CD4-positive, alpha-beta T cell treated with Interleukin-17A for 1 hour (primary cell): ENCODE data around the gene CLSTN2.

Source experiments
- DNase-seq: peaks from one replicate; pipeline ENCODE4 v3.0.0-alpha.2; 2020

CLSTN2 gene

DNA sequence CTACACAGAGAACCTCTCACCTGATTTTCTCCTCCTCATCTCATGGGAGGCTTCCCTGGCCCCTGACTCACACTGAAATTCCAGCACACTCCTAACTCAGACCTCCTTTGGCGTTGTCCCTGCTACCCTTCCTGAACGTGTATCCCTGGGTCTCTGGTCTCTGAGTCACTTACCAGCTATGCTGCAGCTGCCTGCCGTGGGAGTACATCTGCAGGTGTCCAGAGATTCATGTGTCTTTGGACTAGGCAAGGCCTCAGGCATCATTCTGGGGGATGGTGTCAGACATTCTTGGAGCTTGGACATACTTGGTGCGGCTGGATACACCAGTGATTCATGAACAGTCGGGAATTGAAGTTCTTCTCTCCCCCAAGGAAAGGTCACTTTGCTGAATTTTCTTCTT is 594.1 kb downstream of the CLSTN2 start:
- DNase-seq = no peak

DNA sequence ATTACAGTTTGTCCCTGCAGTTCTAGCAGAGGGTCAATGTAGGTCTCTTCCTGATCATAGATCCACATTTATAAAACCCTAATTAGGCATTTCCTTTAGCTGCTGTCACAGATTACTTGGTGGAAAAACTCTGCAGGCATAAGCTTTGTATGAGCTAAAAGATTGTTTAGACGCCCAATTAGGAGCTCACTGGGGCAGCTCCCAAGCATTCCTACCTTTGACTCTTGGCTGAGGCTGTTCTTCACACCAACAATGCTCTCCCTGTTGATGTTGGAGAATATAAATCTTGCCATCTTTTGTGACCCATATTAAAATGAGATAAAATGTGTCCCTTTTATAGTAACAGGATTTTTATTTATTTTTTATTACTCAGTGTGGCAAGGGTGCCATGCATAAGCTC is 594.6 kb downstream of the CLSTN2 start:
- DNase-seq = no peak

DNA sequence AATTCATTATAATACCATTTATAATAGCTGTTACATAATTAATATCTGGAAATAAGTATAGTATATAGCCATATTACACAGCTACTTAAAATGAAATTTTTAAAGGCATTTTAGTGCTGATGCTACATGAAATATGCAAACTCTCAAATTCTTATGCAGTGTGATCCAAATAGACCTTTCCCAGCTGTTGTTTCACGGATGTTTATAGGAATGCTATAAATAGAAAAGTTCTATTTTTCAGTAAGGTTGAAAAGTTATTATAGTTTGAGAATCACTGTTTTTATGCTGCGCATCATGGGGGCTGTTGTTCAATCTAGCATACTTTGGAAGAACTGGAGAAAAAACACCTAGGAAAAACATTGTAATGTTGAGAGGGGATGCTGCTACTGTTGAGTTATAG is 595.1 kb downstream of the CLSTN2 start:
- DNase-seq = no peak

DNA sequence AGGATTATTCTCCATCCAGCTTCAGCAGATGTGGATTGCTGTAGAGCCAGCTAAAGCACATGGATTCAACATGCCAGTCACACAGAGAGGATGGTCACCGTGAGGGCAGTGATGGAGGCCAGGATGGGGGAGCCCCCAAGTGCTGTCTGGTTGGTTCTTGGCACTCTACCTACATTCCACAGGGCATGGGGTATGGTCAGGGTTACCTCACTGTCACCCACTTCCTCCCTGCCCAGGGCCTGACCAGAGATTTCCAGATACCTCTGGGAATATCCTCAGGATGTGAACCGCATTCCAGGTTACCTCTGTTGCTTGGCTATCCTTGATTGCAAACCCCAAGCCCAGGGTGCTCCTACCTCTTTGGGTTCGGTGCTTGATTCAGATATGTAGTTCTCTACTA is 595.6 kb downstream of the CLSTN2 start:
- DNase-seq = no peak

DNA sequence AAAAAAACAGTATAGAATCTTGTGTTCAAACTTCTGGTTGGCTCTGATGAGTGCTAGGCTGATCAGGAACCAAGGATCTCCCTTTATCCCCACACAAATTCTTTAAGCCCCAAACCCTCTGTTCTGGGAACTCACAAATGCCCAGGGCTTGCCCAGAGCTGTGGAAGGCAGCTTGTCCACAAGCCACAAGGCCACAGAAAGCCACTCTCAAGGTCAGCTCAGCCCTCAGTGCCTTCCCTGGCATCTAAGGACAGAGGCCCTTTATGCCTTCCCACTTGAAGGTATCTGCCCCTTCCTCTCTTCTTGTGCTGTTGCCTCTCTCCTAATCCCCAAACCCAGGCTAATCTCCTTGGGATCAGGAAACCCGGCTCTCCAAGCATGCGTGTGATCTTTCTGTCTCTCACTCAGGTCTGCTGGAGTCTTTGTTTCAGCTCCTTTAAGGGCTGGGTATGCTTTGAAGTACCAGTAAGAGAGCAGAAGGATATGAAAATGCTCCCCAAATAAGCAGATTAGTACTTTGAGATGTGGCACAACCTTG is 597.9 kb downstream of the CLSTN2 start:
- no peak for DNase-seq

DNA sequence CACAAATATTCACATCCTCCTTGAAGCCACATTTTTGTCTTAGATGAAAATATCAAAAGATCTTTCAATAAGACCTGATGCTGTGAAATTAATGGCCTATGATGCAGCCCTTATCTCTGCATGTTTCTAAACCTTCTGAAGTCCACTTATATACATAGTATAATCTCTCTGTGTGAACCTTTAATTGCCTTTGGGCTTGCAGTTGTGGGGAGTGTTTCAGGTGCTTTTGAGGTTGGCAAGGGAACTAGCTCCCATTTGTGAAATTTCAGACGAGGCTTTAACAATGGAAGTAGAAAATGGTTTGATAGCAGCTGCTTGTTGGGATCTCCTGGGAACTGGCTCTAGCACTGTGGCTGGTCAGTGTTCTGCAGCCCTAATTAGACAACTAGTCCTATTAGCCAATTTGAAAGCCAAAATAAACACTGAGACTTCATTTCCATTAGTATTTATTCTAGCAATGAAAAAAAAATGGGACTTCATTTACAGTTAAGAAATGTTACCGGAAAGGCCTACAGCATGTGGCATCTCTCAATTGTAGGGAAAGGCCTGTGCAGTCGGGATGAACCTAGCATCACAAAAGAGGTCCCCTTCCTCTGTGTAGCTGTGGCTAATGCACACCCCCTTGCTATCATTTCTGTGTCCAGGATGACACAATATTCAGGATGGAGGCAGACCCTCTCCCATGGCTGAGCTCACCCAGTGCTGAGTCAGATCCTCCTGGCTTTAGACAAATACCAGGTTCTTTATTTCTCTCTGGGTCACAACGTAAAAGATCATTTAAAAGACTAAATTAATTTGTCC is 602.1 kb downstream of the CLSTN2 start:
- DNase-seq = no peak

DNA sequence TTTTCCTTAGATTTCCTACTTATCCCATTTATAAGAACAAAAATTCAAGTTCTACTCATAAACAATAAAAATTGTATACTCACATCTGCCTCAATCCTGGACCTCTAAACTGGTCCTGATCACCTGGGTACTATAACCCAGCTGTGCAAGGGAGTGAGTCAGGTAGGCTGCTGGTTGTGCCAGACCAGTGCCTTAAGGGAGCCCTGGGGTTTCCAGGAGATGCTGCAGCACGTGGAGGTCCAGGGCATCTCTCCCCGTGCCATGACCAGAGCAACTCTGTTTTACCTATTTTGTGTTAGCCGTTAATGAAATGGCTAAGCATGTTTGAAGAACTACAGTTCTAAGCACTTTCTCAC is 602.7 kb downstream of the CLSTN2 start:
- no peak for DNase-seq

DNA sequence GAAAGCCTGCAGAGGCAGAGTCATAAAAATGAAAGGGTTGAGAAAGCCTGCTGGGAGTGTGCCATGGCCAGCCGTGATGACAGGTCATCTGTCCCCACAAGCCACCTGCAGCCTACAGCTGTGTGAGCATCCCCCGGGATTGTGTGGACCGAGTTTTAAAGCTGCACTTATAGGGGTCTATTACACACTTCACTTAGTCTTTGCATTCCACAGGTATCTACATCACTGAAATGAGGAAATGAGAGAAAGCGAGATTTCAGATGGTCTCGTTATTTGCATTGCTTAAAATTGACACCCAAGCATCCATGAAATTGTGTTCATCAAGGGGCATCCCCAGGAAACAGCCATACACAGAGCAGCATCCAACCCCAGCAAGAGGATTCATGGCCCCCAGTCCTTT is 605.3 kb downstream of the CLSTN2 start:
- no peak for DNase-seq

DNA sequence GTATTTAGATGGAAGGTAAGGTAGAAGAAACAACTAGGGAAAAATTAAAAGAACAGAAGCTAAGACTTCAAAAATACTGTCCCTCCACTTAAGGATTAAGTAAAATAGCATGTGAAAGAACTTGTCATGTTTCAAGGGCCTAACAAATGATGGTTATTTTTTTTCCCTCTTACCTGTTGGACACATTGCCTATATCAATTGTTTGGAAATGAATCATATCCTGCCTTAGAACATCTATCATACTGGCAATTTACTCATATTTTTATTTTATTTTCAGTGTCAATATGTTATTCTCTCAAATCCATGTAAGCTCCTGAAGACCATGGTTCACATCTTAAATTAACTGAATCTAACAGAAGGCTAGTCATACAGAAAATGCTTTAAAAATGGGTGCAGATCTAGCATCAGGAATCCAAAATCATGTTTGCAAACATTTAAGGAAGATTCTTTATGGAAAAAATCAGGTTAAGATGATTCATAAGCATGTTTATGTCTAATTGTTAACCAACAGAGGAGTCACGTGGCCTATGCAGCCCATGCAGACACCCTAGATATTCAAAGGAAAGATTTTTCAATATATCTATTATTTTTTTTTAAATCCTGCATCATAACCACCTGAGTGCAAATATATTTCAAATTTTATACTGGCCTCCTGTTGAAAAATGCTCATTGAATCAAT is 607.1 kb downstream of the CLSTN2 start:
- DNase-seq = no peak

DNA sequence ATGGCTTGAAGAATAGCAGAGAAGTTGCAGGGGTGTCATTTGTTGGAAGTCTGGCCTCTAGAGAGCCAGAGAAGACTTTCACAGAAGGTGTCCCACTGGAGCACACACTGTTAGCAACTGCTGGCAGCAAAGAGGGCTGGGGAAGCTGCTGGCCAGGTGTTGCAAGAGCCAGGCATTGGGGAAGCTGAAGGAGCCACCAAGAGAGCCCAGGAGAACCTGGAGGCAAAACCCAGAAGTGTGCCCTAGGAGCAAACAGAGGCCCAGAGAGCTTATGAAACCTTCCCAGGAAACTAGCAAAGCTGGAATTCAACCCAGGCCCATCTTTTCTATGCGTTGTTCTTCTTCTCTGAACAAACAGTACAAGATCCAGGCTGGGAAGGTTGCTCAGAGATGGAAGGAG is 610.2 kb downstream of the CLSTN2 start:
- DNase-seq = no peak

DNA sequence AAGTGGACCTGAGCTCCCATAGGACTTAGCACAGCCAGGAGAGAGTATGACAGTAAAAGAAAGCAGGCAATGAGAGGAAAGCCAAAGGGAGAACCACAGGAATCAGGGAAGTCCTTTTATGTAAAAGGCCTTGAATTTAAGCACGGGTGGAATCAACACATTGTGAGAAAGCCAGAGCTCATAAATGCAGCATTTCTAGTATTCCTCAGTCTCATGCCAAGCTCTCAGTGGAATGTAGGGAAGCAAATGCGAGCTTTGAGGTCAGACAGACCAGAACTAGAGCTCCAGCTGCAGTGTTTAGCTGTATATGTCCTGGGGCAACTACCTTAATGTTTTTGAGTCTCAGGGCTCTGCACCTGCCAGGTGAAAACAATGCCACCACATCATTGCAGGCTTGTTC is 610.8 kb downstream of the CLSTN2 start:
- DNase-seq = no peak

DNA sequence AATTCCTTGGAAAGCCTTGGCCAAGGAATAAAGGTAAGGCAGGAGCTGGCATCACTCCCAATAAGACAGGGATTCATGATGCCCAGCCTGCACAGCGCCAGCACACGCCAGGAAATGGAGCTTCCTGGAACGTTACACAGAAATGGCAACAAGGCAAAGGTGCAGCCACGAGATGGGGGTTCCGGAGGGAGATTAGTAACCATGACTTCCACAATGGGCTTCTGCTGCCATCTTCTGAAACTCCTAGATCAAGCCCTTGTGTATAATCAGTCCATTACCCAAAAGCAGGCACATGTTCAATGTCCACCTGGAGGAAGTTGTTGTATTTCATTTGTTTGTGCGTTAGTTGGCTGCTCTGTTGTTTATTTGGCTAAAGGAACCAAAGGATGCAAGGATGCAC is 611.7 kb downstream of the CLSTN2 start:
- no peak for DNase-seq

DNA sequence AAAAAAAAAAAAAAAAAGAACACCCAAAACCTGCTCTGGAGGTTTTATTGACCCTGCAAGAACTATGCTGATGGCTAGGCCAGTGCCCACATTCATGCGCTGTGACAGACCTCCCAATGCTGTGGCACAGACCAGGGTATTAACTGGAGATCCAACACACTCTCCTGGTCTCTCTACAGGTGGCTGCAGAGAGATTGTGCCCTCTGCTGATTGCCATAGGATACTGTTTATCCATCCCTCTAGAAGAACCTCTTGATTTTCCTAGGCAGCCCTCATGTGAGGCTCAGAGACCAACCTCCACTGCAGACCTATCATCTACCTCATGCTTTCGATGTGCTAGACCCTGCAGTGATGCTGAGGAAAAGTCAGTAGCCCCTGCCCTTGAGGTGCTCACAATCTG is 617.4 kb downstream of the CLSTN2 start:
- DNase-seq = no peak

DNA sequence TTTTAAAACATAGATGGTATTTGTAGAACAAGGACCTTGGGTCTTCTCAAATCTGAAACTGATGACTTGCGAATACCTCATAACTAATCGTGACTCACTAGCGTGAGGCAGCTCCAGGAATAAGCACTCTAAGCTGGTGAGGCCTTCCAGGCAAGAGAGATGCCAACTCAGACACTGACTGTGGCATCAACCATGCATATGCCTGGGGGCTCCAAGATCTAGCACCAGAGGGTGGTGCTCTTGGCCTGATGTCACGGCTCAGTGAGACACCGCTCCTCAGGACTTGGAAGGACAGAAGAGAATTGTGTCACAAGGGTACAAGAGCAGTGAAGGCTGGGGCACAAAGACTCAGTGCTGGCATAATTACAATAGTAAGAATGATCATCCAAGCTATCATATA is 617.9 kb downstream of the CLSTN2 start:
- DNase-seq = no peak

DNA sequence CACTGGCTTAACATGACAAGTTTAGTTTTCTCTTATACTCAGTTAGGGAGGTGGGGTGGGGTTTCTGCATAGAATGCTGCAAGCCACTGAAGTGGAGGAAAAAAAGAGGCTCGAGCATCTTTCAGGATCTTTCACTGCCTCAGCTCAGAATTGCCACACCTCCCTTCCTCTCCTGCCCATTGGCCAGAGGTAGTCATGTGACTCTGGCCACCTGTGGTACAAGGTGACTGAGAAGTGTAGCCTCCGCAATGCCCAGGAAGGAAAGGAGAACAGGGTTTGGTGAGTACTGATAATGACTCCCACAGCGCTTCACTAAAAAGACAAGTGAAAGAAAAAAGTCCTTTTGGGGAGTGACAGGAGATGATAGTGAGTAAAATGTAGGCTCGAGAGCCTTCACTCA is 618.6 kb downstream of the CLSTN2 start:
- DNase-seq = no peak

DNA sequence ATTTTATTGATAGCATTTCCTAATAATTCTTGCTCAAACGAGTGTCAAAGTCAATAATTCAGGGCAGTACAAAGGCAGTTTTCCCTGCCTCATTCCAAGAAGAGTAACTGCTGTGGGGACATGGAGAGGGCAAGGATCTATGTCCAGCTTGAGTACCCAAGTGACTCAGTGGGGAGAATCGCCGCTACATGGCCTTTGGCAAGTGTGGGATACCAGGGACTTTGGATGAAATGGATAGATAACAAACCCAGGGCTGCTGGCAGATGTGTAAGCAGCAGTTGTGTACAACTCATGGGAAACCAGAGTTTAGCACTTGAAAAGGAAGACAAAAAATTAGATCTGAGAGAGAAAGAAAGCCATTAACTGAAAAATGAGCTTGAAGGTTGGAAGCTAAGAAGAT is 620.7 kb downstream of the CLSTN2 start:
- DNase-seq = no peak

DNA sequence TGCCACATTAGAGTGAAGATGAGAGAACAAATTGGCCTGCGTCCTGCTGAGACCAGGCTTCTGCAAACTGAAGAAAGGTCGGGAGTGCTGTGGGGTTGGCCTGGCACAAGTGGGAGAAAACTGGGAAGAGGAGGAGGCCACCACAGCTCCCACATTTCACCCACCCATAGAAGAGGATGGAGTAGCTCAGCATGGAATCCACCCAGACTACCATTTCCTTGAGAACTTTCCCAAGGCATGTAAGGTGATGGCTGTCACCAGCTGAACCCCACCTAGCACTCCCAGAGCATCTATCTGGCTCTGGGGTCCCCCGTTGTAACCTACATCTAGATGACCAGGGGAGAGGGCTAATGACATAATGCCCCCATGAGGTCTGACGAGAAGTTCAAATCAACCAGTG is 622.5 kb downstream of the CLSTN2 start:
- no peak for DNase-seq

DNA sequence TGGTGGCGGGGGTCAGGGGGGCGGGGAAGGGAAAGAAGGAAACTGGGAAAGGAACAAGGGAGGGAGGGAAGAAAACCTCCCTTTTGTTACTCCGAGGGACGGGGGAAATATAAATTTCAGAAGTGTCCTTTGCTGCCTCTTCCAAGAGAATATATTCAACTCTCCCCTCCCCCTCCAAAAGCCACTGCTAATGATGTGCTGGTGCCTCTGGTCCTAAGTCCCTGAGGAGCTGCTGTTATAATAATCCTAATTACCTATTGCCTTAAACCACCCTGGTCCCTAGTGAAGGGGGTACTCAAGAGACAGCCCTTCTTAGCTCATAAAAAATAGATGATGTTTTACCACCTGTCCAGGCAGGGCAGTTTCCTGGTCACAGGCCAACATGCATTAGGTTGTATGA is 624.6 kb downstream of the CLSTN2 start:
- no peak for DNase-seq

DNA sequence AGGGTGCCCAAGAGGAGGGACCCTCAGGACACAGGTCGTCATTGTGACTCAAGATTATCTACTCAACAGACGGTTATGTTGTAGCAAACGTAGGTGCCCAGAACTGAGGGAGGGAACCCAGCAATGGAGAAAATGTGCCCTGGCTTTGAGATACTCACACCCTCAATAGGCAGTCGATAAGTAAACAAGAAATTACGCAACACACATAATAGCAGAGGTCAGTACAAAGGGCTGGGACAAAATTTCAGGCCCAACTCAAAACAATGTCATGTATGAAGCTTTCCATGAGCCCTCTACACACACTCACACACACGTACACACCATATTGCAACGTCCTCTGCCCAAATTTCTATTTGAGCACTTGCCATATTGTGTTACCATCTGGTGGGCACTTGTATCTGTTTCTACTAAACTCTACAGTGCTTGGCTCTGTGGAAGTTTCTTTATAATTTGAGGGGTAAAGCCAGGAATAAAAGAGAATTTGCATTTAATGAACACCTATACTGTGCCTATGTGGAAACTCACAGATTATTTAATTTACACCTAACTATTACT is 628.3 kb downstream of the CLSTN2 start:
- no peak for DNase-seq

DNA sequence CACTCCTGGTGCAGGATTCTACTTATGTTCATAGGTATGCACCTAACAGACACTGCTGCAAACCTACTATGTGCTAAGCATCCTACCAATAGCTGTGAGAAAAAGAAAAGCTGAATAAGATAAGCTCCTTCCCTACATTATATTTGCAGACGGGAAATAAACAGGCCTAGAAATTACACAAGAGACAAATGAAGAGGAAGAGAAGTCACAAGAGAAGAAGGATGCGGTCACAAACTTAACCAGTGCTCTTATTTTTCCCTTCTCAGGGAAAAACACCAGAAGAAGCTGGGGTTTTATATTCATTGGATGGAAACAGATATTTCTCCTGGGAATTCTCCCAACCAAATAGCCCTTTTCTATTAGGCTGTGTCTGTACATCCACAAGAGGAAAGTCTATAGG is 633.1 kb downstream of the CLSTN2 start:
- DNase-seq = no peak

DNA sequence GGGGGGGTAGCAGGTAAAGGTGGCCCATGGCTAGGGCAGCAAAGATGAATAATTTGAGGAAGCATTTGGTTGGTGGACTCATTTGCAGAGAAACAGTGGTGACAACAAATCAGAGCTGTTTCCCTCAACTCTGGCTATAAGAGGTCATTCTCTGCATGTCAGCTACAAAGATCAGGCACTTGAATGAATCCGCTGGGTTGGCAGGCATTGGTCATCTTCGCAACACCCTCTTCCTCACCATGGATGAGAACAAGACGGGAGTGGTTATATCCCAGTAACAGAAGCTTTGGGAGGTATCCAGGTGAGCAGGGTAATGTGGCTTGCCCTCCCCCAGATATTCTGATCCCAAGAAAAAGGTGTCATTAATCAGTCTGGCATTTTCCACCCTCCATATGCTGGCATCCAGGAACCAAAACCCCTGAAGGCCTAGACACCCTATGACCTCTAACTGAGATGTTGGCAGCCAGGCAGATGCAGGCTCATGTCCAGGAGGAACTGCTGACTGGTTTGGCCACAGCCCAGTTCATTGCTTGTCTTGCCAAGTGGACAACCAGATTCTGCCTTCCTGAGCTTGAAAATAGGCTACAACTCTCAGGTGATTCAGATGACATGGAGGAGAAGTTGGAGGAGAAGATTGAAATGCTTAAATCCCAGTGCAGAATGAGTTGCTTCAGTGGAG is 634.0 kb downstream of the CLSTN2 start:
- DNase-seq = no peak

DNA sequence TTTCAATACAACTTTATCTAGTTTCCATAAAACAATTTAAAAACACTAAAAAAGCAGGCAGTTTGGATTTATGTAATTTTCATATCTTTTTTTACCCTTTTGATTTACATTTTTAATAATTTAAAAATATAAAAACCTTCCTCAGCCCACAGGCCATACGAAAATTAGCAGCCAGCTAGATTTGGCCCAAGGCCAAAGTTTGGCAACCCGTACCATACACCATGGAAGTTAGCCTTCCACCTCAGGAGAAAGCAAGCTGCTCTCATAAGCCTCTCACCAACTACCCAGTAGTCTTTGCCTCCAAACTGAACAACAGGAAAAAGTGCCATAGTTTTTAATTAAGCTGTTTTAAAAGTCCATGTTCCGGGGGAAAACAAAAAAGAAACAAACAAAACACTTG is 635.6 kb downstream of the CLSTN2 start:
- no peak for DNase-seq

DNA sequence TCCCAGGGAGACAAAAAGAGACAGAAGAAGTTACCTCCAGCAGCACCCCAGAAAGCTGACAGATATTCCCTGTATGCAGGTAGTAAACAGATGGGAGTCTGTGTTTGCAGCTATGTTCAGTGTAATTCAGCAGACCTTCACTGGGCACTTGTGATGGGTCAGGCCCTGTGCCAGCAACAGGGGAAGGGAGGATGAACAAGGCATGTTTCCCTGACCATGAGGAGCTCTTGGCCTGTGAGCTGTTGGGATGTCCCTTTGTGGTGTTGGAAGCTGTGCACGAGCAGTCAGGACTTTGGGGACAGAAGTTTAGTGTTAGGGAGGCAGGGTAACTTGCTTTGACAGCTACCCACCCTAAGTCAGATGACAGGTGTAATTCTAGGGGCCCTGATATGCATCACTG is 636.9 kb downstream of the CLSTN2 start:
- no peak for DNase-seq

DNA sequence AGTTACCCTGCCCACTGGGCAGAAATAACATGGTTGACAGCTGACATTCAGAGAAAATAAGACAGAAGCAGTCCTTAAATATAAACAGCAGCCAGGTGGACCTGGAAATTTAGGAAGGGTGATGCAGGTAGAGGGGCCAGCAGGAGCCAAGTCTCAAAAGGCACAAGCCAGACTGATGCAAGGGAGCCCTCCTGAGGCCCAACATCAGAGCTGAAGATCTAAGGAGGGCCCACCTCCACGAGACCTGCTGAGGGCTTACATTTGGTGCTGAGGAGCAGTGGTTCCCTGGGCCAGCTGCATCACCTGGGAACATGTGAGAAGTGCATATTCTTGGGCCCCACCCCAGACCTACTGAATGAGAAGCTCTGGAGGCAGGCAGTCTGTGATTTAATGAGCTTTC is 637.3 kb downstream of the CLSTN2 start:
- no peak for DNase-seq
